Measurements from ENCODE around the gene MGST2. TPM values are rescaled to one million over a fixed set of nuclear protein-coding genes. Genes with fewer than 3 reads are reported as not detected.

MGST2 gene
- total and polyA plus RNA-seq, 10 of the 15 experiments (the other 5 are each of a cell fraction or from before 2014, with no cell fraction given), result 19.0 to 50.1 (median 30.6) TPM

GRCh38 chr4:139668658-139669201 lies 3.1 kb downstream of the MGST2 start:
- no peak overlapping the region for H3K27ac ChIP-seq (ENCODE audit: control insufficient read depth, insufficient read depth)
- H3K4me2 ChIP-seq (ENCODE audit: control insufficient read depth, insufficient read depth), result no peak overlapping the region
- no peak overlapping the region for H2AFZ ChIP-seq (ENCODE audit: control insufficient read depth, low read depth, low read length)
- 59% methylated on average over 4 of the region's 4 CpGs for WGBS (ENCODE audit: insufficient coverage, insufficient replicate concordance, low lambda C conversion rate, missing lambda C conversion rate)
- no peak overlapping the region for H3K4me3 ChIP-seq
- intact Hi-C loops (cut with micrococcal nuclease; ENCODE audit: unreplicated experiment) (no loop called here), in situ Hi-C loops (cut with MboI) (no loop called here)
- H3K9me3 ChIP-seq (replicated peaks; ENCODE audit: control insufficient read depth, insufficient read depth, low read length), result no peaks in the 10 kb centered on the region
- no peaks in the 10 kb centered on the region; the same call in 1 of the 2 replicates for H3K4me1 ChIP-seq (ENCODE audit: control insufficient read depth, insufficient read depth, low read length)
- no peak overlapping the region for H3K9ac ChIP-seq (ENCODE audit: control insufficient read depth, insufficient read depth, low read length)
- no TSS peak for BruUV-seq (replicated peaks)
- DNase-seq (ENCODE audit: low read depth, low spot score), result no peak
- no peak for TF ChIP-seq SIX5 (IDR thresholded peaks at IDR 0.05; ENCODE audit: low read depth, low read length, severe bottlenecking)
- TF ChIP-seq SMARCA5 (IDR thresholded peaks at IDR 0.05), result no peak
- TF ChIP-seq KLF5 (IDR thresholded peaks at IDR 0.05; ENCODE audit: partially characterized antibody), result no peak
- TF ChIP-seq MXI1 (IDR thresholded peaks at IDR 0.05; ENCODE audit: low read depth, low read length), result no peak
- TF ChIP-seq NFXL1 (IDR thresholded peaks at IDR 0.05; ENCODE audit: borderline replicate concordance), result no peak
- no peak for TF ChIP-seq ZNF207 (IDR thresholded peaks at IDR 0.05; ENCODE audit: borderline replicate concordance)
- TF ChIP-seq IKZF1 (conservative IDR thresholded peaks at IDR 0.05), result no peak
- TF ChIP-seq SMAD5 (IDR thresholded peaks at IDR 0.05; ENCODE audit: low read depth), result no peak
- TF ChIP-seq PAX8 (IDR thresholded peaks at IDR 0.05), result no peak
- TF ChIP-seq SREBF1 (IDR thresholded peaks at IDR 0.05; ENCODE audit: low read length), result no peak
- no peak for TF ChIP-seq BCLAF1 (IDR thresholded peaks at IDR 0.05)
- no peak for TF ChIP-seq E2F4 (IDR thresholded peaks at IDR 0.05; ENCODE audit: low read depth, low read length)
- no peak for TF ChIP-seq BHLHE40 (IDR thresholded peaks at IDR 0.05; ENCODE audit: borderline replicate concordance in 1 of 2, low read depth in 2 of 2, low read length in 1 of 2)
- no peak for TF ChIP-seq MAX (IDR thresholded peaks at IDR 0.05; ENCODE audit: low read depth, low read length)
- H3K27me3 ChIP-seq (replicated peaks in 1 of 2; ENCODE audit: control insufficient read depth in 2 of 2, insufficient read depth in 2 of 2, low read length in 1 of 2), result no peaks in the 10 kb centered on the region
- no peaks in the 10 kb centered on the region for H4K20me1 ChIP-seq (ENCODE audit: control insufficient read depth, insufficient read depth)
- SMC1A ChIA-PET (ENCODE audit: uncharacterized antibody, unreplicated experiment), result no interaction called here
- peaks cover 14% of the 10 kb centered on the region for H3K79me2 ChIP-seq (ENCODE audit: control insufficient read depth, insufficient read depth, low read length)
- CTCF ChIA-PET, result interaction anchor here (4.5 kb wide), 1 partner anchor 12 kb away, joined by 30 read pairs; no protein-coding TSS in a partner anchor
- POLR2A ChIA-PET, result no interaction called here
- ATAC-seq, result no peak
- no peak for FAIRE-seq
- H3K36me3 ChIP-seq (ENCODE audit: control insufficient read depth in 2 of 2, insufficient read depth in 2 of 2, low read length in 1 of 2), result no peaks in the 10 kb centered on the region; a peak in 1 of 4 replicates
- RAD21 ChIA-PET (ENCODE audit: unreplicated experiment), result no interaction called here
